Measurements from ENCODE around the gene MAST2. TPM values are rescaled to one million over a fixed set of nuclear protein-coding genes. Genes with fewer than 3 reads are reported as not detected.

MAST2 gene
- total RNA-seq, 6 experiments from 2014 or later = 27.8 to 40.7 (median 29.7) TPM

GRCh38 chr1:45876000-45876617 lies 72.7 kb downstream of the MAST2 start:
- Mint-ChIP-seq H3K4me1 (ENCODE audit: low read depth) (peaks cover 31% of the 10 kb centered on the region), H3K9me3 (no peaks in the 10 kb centered on the region), H3K36me3 (ENCODE audit: low read depth) (no peaks in the 10 kb centered on the region), H3K27me3 (ENCODE audit: insufficient read depth) (no peaks in the 10 kb centered on the region), H3K27ac (no peak overlapping the region), H3K4me3 (no peak overlapping the region)
- no peak for DNase-seq
- TF ChIP-seq CTCF (IDR thresholded peaks at IDR 0.05) = no peak

GRCh38 chr1:45877264-45877663 lies 73.9 kb downstream of the MAST2 start:
- Mint-ChIP-seq H3K4me1 (ENCODE audit: low read depth) (peaks cover 23% of the 10 kb centered on the region), H3K4me3 (no peak overlapping the region), H3K9me3 (no peaks in the 10 kb centered on the region), H3K27me3 (ENCODE audit: insufficient read depth) (no peaks in the 10 kb centered on the region), H3K36me3 (ENCODE audit: low read depth) (no peaks in the 10 kb centered on the region), H3K27ac (no peak overlapping the region)
- no peak for TF ChIP-seq CTCF (IDR thresholded peaks at IDR 0.05)
- DNase-seq = no peak

DNA sequence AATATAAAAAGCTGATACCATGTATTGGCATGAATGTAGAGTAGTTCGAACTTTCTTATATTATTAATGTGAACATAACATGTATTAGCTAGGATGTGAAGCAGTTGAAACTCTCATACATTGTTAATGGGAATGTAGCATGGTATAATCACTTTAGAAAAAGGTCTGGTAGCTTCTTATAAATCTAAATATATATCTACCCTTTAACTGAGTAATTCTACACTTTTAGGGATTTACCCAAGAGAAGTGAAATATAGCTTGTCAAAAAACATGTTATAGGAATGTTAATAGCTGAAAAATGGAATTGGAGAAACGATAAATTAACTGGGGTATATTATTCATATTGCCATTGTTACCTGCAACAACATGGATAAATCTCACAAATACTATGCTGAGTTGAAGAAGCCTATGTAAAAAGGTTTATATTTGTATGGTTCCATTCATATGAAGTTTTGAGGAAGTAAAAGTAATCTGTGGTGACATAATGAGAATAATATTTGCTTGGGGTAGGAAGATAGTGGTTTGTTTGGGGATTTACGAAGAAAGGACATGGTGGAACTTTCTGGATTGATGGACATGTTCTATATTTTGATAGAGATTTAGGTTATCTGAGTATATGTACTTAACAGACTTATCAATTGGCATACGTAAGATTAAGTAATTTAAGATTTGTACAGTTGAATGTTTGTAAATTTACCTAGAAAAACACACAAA lies 76.6 kb downstream of the MAST2 start:
- Mint-ChIP-seq H3K27ac (peak overlapping the region; percentile 11; the same call in 1 of the 2 replicates), H3K4me1 (ENCODE audit: low read depth) (peaks cover 42% of the 10 kb centered on the region), H3K27me3 (ENCODE audit: insufficient read depth) (no peaks in the 10 kb centered on the region), H3K9me3 (no peaks in the 10 kb centered on the region), H3K4me3 (no peak overlapping the region), H3K36me3 (ENCODE audit: low read depth) (no peaks in the 10 kb centered on the region)
- DNase-seq = no peak
- TF ChIP-seq CTCF (IDR thresholded peaks at IDR 0.05) = no peak

DNA sequence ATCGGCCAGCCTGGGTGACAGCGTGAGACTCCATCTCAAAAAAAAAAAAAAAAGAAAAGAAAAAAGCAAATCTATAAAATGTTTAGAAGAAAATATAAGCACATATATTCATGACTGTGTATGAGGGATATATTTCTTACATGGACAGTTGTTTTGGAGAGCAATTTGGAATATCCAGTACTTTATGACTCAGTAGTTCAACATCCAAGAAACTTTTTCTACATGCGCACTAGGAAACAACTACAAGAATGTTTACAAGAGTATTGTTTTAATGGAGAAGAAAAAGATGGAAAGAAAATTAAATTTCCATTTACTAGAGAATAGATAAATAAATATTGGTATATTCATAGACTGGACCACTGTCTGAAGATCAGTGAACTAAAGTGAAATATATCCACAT lies 77.5 kb downstream of the MAST2 start:
- Mint-ChIP-seq H3K9me3 (no peaks in the 10 kb centered on the region), H3K4me3 (no peak overlapping the region), H3K27ac (no peak overlapping the region), H3K36me3 (ENCODE audit: low read depth) (no peaks in the 10 kb centered on the region), H3K4me1 (ENCODE audit: low read depth) (peaks cover 48% of the 10 kb centered on the region), H3K27me3 (ENCODE audit: insufficient read depth) (no peaks in the 10 kb centered on the region)
- TF ChIP-seq CTCF (IDR thresholded peaks at IDR 0.05) = no peak
- DNase-seq = peak; percentile 32

- TF ChIP-seq CTCF (IDR thresholded peaks at IDR 0.05) = no peak
- H3K27me3 Mint-ChIP-seq (ENCODE audit: insufficient read depth) = no peaks in the 10 kb centered on the region
- H3K9me3 Mint-ChIP-seq = no peaks in the 10 kb centered on the region
- peak overlapping the region; percentile 67; the same call in 1 of the 2 replicates for H3K27ac Mint-ChIP-seq
- no peaks in the 10 kb centered on the region for H3K36me3 Mint-ChIP-seq (ENCODE audit: low read depth)
- DNase-seq = peak; percentile 70
- H3K4me3 Mint-ChIP-seq = 0 out of 2 replicates have a peak overlapping the region, but pooled peaks have one; percentile 22
- peaks cover 48% of the 10 kb centered on the region for H3K4me1 Mint-ChIP-seq (ENCODE audit: low read depth)
These were observed 80.2 kb downstream of the MAST2 start for GRCh38 chr1:45883658-45884057.

Measured in HFFc6 (cell line).